SKM-1 (cell line): ENCODE data around the gene HDLBP.
"Not testable (repeated sequence)": the region's sequence is repeated elsewhere in the genome, so short reads cannot be mapped to it uniquely, and the experiment has no call there.

Source experiments
- DNase-seq: peaks from one replicate; lab custom pipeline; 2025; ENCODE audit not compliant: unreplicated experiment; lab: John Stamatoyannopoulos, UW

The HDLBP gene

GRCh38 chr2:241279828-241280227 lies 35.6 kb downstream of the HDLBP start:
- DNase-seq, result no peak

DNA sequence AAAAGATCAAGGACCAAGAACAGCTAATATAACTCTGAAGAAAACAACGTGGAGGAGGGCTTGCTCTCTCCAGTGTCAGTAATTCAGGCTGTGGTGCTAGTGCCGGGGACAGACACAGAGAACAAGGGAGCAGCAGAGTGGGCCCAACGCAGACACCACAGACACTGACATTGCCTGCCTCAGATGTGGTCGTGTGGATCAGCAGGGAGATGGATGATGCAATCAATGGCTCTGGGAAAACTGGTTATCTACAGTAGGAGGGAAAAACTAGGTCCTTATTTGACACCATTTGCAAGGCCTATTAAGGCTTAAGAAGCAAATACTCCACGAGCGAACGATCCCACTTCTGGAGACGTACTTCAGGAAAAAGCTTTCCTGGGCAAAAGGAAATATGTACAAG lies 36.1 kb downstream of the HDLBP start:
- DNase-seq, result no peak

GRCh38 chr2:241278306-241278705 lies 37.2 kb downstream of the HDLBP start:
- not testable (repeated sequence) for DNase-seq

GRCh38 chr2:241275910-241276309 lies 39.6 kb downstream of the HDLBP start:
- DNase-seq, result no peak

DNA sequence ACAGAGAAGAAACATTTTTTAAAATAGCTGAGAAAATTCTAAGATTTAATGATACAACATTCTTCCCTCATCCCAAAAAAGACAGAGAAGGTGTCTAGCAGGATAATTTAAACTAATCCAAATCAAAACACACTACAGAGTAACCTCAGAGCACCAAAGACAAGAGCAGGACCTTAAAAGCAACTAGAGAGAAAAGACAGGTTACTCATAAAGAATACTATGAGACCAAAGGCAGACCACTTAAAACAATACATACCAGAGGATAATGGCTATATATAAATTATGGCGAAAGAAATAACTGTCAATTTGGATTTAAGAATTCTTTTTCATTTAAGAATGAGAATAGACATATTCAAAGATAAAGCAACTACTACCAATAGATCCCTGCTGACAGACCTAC lies 40.0 kb downstream of the HDLBP start:
- no peak for DNase-seq

- no peak for DNase-seq
Measured at GRCh38 chr2:241274127-241274526, 41.3 kb downstream of the HDLBP start.

DNA sequence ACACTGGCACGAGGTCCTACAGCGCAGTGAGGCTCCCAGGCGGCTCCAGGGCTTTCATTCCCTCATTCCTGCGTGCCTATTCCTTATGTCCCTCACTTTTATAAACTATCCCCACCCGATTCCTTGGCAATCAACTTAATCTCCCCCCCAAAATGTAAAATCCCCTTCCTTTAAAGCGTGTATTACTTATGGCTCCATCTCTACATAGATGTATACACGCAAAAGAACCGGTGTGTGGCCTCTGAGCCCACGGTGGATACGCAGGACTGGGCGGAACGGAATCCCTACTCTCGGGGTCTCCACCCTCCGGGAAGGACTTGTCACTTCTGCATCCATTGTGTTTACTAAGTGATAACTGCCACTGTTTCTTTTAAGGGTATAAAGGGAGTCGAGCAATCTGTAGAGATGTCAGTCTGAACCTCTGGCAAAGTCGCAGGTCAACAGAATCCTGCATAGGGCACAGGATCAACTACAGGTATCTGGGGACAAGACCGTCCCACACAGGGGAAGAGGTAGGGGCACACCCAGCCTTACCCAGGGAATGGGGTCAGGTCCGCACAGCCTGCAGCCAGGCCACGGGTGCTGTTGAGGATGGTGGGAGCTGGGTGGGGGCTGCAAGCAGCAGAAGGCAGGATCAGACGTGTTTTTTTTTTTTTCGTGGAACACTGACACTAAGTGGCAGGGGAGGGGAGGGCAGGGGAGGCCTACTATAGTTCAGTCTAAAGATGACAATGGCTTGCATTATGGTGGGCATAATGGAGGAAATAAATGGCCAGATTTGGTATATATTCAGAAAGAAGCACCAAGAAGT lies 42.1 kb downstream of the HDLBP start:
- DNase-seq, result no peak

GRCh38 chr2:241272303-241273209 lies 42.9 kb downstream of the HDLBP start:
- DNase-seq, result no peak

DNA sequence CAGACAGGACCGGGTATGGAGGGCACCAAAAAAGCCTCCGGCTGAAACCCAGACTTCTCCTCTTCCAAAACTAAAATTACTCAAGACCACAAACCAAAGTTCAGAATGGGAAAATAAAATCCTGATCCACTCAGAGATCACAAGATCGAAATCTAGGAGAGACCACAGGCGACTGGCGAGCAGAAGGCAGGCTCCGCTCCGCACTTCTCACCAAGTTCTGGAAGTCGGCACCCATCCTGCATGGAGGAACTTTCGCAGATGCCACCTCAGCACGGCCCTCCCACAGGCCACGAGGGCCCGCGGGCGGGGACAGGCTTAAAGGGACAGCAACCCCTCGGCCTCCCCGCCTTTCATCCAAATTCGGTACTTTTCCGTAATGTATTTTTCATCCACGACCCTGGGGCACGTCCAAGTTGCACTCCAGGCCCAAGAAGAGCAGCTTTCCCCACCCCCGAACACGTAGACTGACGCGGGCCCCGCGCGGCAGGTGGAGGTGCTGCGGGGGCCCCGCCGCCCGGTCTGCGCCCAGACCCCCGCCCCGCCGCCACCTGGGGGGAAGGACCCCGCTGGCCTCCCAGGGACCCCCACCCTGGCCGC lies 43.7 kb downstream of the HDLBP start:
- peak; percentile 48 for DNase-seq

DNA sequence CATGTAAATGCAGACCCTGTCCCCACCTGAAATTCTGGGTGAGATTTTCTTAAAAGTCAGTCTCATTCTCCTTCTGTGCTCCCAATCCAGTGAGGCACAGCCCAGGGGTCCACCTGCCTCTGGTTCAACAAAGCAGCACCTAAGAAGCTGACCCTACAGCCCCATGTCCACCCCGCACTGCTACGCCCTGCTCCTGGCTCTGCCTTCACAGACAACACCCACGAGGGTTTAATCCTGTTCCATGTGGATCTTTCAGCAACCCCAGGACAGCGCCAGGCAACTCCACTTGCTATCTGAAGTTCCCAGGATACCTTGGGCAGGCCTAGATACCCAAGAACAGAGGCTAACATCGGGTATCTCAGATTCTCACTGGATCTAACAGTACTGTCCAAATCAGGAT lies 44.9 kb downstream of the HDLBP start:
- no peak for DNase-seq

DNA sequence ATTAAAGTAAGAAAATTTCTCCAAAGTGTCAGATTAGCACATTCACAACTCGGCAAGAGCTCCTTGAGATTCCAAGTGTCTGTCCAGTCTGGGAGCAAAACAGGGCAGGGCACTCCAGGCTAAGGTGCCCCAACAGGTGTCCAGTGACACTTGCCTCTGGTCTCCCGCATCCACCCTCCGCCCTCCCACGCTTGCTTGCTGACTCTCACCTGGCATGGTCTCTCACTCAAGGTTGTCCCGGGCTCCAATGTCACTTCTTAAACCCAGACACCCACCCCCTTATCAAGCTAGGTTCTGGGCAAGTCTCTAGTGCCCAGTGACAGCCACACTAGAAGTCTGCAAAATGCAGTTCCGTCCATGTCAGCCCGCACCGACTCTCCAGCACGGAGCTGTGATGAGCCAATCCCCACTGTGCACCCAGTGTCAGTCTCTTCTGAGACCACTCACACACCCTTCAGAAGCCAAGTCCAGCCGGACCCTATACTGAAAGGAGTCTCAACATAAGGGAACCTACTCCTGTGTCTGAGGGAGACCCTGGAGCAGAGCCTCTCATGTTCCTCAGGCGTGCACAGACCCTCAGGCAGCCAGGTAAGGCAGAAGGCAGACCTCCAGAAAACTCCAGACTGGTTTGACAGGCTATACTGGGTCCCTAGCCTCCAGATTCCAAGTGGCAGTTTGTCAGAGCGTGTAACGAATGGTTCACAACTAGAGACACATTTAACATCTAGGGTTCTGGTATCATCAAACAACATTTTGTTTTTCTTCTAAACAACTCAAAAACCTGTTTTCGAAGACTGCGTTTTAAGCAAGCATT lies 45.6 kb downstream of the HDLBP start:
- no peak for DNase-seq

DNA sequence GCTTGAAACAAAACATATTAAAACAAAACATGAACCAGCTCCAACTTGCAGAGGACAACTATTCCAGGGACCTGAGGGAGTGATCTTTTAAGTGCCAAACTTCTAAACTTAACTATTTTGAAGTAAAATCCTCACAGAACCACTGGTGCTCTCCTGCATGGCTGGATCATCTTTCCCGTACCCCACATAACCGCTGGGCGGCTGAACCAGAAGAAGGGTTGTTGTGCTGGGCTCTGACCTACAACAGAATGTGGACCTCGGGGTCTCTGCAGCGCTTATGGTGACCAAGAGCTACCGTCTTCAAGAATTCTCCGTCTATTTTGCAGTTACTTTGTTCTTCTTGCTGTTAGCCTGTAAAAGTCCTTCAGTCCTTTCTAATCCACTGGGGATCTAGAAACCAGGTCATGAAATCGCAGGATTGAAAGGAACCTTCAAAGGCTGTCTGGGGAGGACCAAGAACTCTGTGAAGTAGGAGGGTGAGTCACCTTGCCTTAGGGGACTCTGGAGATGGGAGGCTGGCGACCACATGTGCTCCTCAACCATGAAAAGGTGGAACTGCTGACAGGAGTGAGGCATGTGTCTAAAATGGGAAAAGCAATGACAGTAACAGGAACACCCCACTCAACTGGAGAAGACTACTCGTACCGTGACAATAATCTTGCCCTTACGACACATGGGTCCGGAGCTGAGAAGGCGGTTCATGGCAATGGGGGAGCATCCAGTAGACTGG lies 46.6 kb downstream of the HDLBP start:
- no peak for DNase-seq

DNA sequence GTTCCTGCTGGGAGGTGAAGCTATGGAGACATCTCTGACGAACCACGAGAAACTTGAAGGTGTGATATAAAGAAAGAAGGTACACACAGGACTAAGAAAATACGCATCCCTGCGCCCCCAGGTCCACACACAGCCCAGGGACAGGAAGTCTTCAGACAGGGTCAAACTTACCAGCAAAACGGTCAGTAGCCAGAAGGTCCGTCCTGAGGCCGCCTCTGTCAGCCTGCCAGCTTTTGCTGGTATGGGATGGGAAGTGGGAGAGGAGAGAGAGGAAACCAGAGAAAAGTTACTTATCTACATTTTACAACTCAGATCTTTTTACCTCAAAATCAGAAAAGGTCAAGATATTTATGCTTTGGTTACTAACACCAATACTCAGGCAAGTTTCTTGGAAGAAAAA lies 47.2 kb downstream of the HDLBP start:
- no peak for DNase-seq

DNA sequence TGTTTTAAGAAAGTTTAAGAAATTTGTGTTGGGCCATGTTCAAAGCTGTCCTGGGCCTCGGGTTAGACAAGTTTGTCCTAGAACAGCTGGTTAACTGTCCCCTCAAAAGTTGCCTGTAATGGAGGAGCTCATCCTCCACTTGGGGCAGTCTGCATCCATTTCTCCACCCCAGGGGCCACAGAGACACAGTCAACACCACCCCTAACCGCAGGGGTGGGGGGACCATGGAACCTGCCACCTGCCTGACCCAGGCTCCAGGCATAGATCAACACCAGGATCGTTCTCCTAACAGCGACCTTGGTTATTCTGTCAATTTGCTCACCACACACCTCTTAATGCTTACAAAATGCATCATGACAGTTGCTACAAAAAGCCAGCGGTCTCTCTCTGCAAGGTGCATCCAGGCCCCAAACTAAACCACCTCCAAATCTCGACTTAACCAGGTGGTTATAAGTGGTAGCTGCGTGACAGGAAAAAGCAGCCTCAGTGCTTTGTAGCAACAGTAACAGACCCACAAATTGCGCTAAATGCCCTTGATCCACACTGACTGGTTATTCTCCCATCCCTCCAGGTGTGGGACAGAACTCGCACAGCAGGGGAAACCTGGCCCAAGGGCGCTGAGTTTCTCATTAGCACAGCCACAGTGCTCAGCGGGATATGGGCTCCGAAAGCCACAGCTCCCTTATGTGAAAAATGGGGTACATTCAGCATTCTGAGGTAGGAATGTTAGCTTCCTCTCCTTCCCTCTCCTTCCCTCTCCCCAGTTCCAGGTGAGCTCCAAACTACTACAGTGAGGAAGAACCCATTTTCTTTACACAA lies 48.0 kb downstream of the HDLBP start:
- no peak for DNase-seq

DNA sequence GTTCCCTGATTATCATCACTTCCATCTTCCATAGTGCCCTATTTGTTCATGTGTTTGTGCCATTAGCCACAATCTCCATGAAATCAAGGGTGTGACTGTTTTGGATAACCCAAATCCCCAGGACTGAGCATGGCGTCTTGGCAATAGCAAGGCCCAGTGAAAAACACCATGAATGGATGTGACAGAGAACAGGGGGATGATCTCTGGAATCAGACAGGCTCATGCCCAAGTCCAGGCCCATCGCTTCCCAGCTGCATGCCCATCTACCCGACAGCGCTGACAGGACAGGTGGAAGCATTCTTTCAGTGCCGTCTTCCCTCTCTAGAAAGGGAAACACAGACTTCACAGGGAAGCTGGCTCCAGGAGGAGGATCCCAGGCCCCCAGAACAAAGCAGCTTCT lies 50.0 kb downstream of the HDLBP start:
- no peak for DNase-seq

- DNase-seq, result no peak
Measured at GRCh38 chr2:241263061-241263460, 52.4 kb downstream of the HDLBP start.

DNA sequence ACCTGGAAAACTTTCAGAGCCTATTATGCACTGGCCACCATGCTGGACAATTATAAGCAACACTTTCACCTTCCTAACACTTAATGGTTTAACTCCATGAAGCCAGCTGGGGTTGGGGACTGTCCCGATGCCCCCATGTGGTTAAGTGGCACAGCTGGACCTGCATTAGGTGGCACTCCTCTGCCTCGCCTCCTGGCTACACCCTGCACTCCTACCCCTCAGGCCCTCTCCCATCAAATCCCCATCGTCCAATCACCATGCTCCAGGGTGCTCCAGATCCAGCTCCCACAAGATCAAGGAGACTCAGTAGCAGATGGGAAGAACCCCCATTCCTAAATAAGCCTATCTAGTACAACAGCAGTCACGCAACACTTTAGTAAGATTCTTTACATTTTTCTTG lies 53.8 kb downstream of the HDLBP start:
- DNase-seq, result no peak

- no peak for DNase-seq
Measured at GRCh38 chr2:241260911-241261310, 54.6 kb downstream of the HDLBP start.

- DNase-seq, result no peak
Measured at GRCh38 chr2:241258505-241259280, 56.8 kb downstream of the HDLBP start.
